Measurements from ENCODE around the gene NMB. TPM values are rescaled to one million over a fixed set of nuclear protein-coding genes. Genes with fewer than 3 reads are reported as not detected.
A peak's percentile ranks its signal among the peaks of the same experiment; 100 is the strongest.
"Not testable (repeated sequence)": the region's sequence is repeated elsewhere in the genome, so short reads cannot be mapped to it uniquely, and the experiment has no call there.

Gene NMB
- total and polyA plus RNA-seq, 12 donors: 0.96 to 8.0 (median 2.3) TPM

DNA sequence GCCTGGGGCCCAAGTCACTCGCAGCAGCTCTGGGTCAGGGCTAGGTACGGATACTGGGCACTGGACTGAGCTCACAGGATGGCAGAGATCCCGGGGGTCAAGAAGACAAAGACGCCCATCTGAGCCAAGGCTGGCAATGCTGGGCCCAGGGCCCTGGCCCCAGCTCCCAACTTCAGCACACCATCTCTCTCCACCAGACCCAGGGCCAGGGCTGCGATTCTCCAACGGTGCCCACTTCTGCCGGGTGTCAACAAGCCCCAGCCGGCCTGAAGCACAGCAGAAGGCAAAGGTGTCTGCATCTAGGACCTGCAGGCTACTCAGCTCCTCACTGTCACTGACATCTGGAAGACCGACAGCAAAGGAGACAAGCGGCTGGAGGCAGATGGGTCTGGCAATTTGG lies 12.5 kb downstream of the NMB start:
- peaks cover 0 to 25% (median 14%) of the 10 kb centered on the region in 9 donors for H3K4me1 ChIP-seq
- no peak for DNase-seq
- no peaks in the 10 kb centered on the region for H3K9me3 ChIP-seq
- no peak overlapping the region for H3K4me3 ChIP-seq
- H3K36me3 ChIP-seq: peaks cover 0 to 100% (median 81%) of the 10 kb centered on the region in 9 donors
- peak in 4 of 8 donors; percentile 13 to 31 (median 20) for ATAC-seq
- intact Hi-C loops (cut with DNase I): no loop called here
- H3K27ac ChIP-seq: no peak overlapping the region
- TF ChIP-seq, protein P1, sequence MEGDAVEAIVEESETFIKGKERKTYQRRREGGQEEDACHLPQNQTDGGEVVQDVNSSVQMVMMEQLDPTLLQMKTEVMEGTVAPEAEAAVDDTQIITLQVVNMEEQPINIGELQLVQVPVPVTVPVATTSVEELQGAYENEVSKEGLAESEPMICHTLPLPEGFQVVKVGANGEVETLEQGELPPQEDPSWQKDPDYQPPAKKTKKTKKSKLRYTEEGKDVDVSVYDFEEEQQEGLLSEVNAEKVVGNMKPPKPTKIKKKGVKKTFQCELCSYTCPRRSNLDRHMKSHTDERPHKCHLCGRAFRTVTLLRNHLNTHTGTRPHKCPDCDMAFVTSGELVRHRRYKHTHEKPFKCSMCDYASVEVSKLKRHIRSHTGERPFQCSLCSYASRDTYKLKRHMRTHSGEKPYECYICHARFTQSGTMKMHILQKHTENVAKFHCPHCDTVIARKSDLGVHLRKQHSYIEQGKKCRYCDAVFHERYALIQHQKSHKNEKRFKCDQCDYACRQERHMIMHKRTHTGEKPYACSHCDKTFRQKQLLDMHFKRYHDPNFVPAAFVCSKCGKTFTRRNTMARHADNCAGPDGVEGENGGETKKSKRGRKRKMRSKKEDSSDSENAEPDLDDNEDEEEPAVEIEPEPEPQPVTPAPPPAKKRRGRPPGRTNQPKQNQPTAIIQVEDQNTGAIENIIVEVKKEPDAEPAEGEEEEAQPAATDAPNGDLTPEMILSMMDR (IDR thresholded peaks at IDR 0.05): no peak
- no peaks in the 10 kb centered on the region for H3K27me3 ChIP-seq
- WGBS, 2 donors: 89 to 94% methylated on average over 10 of the region's 10 CpGs

DNA sequence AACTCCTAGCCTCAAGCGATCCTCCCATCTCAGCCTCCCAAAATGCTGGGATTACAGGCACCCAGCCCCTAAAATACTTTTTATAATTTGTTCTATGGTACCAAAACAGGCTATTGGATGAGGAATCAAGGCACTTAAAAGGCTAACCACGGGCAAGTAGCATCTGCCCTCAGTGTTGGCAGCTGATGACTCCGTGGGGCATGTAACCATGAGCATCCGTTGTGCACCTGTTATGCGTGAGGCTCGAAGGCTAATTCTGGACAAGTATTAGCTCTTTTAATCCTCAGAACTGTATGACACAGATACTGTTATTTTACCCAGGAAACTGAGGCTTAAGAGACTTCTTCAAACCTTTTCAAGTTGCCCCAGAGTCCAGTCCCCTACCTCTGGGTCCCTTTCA lies 14.2 kb downstream of the NMB start:
- Histone ChIP-seq H3K9me3 (no peaks in the 10 kb centered on the region), H3K27me3 (no peaks in the 10 kb centered on the region), H3K36me3 (peaks cover 0 to 100% (median 92%) of the 10 kb centered on the region in 9 donors), H3K27ac (no peak overlapping the region), H3K4me3 (no peak overlapping the region), H3K4me1 (peaks cover 0 to 9% (median 7%) of the 10 kb centered on the region in 9 donors)
- ATAC-seq (no peak), DNase-seq (no peak)
- intact Hi-C loops (cut with DNase I): loop anchor here in 1 of 10 donors (5.0 kb wide), 1 partner anchor 37 kb away; no protein-coding TSS in a partner anchor
- TF ChIP-seq, protein P1 (IDR thresholded peaks at IDR 0.05): no peak
- WGBS, 2 donors: 91 to 93% methylated on average over 6 of the region's 6 CpGs

DNA sequence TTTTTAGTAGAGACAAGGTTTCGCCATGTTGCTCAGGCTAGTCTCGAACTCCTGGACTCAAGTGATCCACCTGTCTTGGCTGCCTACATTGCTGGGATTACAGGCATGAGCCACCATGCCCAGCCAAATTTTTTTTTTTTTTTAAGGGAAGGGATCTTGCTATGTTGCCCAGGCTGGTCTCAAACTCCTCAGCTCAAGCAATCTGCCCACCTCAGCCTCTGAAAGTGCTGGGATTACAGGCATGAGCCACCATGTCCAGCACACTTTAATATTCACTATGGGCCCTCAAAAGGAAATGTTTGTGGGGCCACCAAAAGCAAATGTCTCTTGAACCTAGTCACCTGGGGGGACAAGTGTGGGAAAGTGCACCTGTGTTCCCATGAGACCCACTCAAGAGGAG lies 15.4 kb downstream of the NMB start:
- not testable (repeated sequence) for H3K4me3 ChIP-seq, ATAC-seq, H3K27ac ChIP-seq, H3K27me3 ChIP-seq, H3K9me3 ChIP-seq, H3K4me1 ChIP-seq, DNase-seq
- intact Hi-C loops (cut with DNase I): loop anchor here in 1 of 10 donors (5.0 kb wide), 1 partner anchor 35 kb away; no protein-coding TSS in a partner anchor
- WGBS, 2 donors: 74 to 95% methylated on average over 2 of the region's 2 CpGs
- H3K36me3 ChIP-seq: peaks cover 0 to 100% (median 81%) of the 10 kb centered on the region in 9 donors

DNA sequence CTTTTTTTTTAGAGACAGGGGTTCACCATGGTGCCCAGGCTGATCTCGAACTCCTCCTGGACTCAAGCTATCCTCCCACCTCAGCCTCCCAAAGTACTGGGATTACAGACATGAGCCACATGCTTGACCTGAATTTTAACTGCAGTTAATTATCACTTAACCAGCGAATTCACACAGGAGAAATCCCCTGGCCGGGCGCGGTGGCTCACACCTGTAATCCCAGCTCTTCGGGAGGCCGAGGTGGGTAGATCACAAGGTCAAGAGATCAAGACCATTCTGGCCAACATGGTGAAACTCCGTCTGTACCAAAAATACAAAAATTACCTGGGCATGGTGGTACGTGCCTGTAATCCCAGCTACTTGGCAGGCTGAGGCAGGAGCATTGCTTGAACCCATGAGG lies 16.1 kb downstream of the NMB start:
- H3K4me1 ChIP-seq: peaks cover 0 to 10% (median 0%) of the 10 kb centered on the region in 9 donors
- not testable (repeated sequence) for ATAC-seq, H3K4me3 ChIP-seq, H3K27ac ChIP-seq, H3K9me3 ChIP-seq, DNase-seq, H3K27me3 ChIP-seq
- peaks cover 0 to 99% (median 73%) of the 10 kb centered on the region in 9 donors for H3K36me3 ChIP-seq
- intact Hi-C loops (cut with DNase I): loop anchor here in 1 of 10 donors (5.0 kb wide), 1 partner anchor 35 kb away; no protein-coding TSS in a partner anchor
- WGBS, 2 donors: 94 to 98% methylated on average over 9 of the region's 9 CpGs

DNA sequence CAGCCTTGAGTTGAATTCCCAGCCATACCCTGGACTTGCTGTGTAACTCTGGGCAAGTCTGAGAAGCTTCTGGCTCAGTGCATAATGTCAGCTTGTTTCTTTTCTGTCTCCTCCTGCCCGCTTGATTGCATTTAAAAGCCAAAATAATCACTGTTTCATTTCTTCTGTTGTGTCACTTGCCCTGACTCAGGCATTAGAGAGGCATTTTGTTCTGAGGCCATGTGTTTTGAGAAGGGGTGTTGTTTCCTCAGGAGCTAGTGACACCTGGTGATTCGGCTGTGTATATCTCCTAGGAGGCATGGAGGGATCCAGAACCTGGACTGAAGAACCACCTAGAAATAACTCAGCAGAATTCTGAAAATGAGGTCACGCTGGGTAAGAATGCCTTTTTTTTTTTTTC lies 19.9 kb downstream of the NMB start:
- 67 to 72% methylated on average over 3 of the region's 3 CpGs for WGBS, 2 donors

More for the DNA sequence above, 19.9 kb downstream of the NMB start:
- Histone ChIP-seq H3K36me3 (peaks cover 0 to 77% (median 40%) of the 10 kb centered on the region in 9 donors), H3K27me3 (no peaks in the 10 kb centered on the region), H3K4me3 (no peak overlapping the region), H3K27ac (peak overlapping the region in 1 of 10 donors; percentile 35), H3K4me1 (peaks cover 0 to 30% (median 22%) of the 10 kb centered on the region in 9 donors), H3K9me3 (no peaks in the 10 kb centered on the region)
- TF ChIP-seq, protein P1 (IDR thresholded peaks at IDR 0.05): peak in 1 of 9 donors; percentile 25
- DNase-seq (no peak), ATAC-seq (no peak)
- intact Hi-C loops (cut with DNase I): loop anchor here in 1 of 10 donors (5.0 kb wide), 1 partner anchor 36 kb away; the partner anchor contains the start of gene ZSCAN2

Measured in heart right ventricle (tissue), 16 donors.